ENCODE measurements around the gene CCR6. TPM values are rescaled to one million over a fixed set of nuclear protein-coding genes. Genes with fewer than 3 reads are reported as not detected.

The CCR6 gene
- total RNA-seq, 3 donors from 2014 or later: 0.73 TPM; not detected in 2

DNA sequence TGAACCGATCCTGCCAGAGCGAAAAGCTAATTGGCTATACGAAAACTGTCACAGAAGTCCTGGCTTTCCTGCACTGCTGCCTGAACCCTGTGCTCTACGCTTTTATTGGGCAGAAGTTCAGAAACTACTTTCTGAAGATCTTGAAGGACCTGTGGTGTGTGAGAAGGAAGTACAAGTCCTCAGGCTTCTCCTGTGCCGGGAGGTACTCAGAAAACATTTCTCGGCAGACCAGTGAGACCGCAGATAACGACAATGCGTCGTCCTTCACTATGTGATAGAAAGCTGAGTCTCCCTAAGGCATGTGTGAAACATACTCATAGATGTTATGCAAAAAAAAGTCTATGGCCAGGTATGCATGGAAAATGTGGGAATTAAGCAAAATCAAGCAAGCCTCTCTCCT is 14.2 kb downstream of the CCR6 start:
- no peak for DNase-seq (ENCODE audit: low spot score in 2 of 2)
- no peaks in the 10 kb centered on the region for H3K9me3 ChIP-seq

DNA sequence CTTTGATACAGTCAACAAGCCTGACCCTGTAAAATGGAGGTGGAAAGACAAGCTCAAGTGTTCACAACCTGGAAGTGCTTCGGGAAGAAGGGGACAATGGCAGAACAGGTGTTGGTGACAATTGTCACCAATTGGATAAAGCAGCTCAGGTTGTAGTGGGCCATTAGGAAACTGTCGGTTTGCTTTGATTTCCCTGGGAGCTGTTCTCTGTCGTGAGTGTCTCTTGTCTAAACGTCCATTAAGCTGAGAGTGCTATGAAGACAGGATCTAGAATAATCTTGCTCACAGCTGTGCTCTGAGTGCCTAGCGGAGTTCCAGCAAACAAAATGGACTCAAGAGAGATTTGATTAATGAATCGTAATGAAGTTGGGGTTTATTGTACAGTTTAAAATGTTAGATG is 15.0 kb downstream of the CCR6 start:
- no peaks in the 10 kb centered on the region for H3K9me3 ChIP-seq
- H3K36me3 ChIP-seq: no peaks in the 10 kb centered on the region
- no peak for DNase-seq (ENCODE audit: low spot score in 2 of 2)
- no peak overlapping the region for H3K27ac ChIP-seq
- intact Hi-C loops (cut with DNase I; ENCODE audit: low total_unique reads): no loop called here
- H3K4me1 ChIP-seq: no peaks in the 10 kb centered on the region
- H3K4me3 ChIP-seq: no peak overlapping the region
- no peak for TF ChIP-seq POLR2AphosphoS5 (IDR thresholded peaks at IDR 0.05)
- no peak for TF ChIP-seq POLR2A (IDR thresholded peaks at IDR 0.05)
- TF ChIP-seq, protein P1, sequence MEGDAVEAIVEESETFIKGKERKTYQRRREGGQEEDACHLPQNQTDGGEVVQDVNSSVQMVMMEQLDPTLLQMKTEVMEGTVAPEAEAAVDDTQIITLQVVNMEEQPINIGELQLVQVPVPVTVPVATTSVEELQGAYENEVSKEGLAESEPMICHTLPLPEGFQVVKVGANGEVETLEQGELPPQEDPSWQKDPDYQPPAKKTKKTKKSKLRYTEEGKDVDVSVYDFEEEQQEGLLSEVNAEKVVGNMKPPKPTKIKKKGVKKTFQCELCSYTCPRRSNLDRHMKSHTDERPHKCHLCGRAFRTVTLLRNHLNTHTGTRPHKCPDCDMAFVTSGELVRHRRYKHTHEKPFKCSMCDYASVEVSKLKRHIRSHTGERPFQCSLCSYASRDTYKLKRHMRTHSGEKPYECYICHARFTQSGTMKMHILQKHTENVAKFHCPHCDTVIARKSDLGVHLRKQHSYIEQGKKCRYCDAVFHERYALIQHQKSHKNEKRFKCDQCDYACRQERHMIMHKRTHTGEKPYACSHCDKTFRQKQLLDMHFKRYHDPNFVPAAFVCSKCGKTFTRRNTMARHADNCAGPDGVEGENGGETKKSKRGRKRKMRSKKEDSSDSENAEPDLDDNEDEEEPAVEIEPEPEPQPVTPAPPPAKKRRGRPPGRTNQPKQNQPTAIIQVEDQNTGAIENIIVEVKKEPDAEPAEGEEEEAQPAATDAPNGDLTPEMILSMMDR (IDR thresholded peaks at IDR 0.05): no peak
- H3K27me3 ChIP-seq: no peaks in the 10 kb centered on the region

More for the DNA sequence above, 14.2 kb downstream of the CCR6 start:
- TF ChIP-seq POLR2A (IDR thresholded peaks at IDR 0.05): no peak
- TF ChIP-seq POLR2AphosphoS5 (IDR thresholded peaks at IDR 0.05): no peak
- TF ChIP-seq, protein P1 (IDR thresholded peaks at IDR 0.05): no peak
- H3K4me3 ChIP-seq: no peak overlapping the region
- H3K4me1 ChIP-seq: no peaks in the 10 kb centered on the region
- intact Hi-C loops (cut with DNase I; ENCODE audit: low total_unique reads): no loop called here
- H3K27ac ChIP-seq: no peak overlapping the region
- H3K27me3 ChIP-seq: no peaks in the 10 kb centered on the region
- no peaks in the 10 kb centered on the region for H3K36me3 ChIP-seq

DNA sequence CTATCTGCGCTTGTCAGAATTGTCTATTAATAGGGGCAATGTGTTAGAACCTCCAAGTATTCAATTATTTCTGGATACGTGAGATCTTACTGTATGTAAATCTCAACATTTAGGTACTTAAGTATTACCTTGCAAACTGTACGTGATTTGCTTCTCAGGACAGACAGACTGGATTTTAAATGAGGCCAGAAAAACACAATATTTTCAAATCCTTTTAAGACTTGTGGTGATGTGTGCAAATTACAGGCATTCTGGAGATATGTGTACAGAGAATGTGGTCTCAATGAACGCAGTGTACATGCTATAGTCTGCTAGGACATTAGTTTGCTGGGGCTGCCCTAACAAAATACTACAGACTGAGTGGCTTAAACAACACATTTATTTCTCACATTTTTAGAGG is 16.9 kb downstream of the CCR6 start:
- no peaks in the 10 kb centered on the region for H3K9me3 ChIP-seq
- peaks cover 0 to 8% of the 10 kb centered on the region in 2 donors for H3K27me3 ChIP-seq
- no peaks in the 10 kb centered on the region for H3K4me1 ChIP-seq
- DNase-seq (ENCODE audit: low spot score in 2 of 2): no peak
- no peak overlapping the region for H3K27ac ChIP-seq
- TF ChIP-seq POLR2A (IDR thresholded peaks at IDR 0.05) (no peak), POLR2AphosphoS5 (IDR thresholded peaks at IDR 0.05) (no peak)
- no peak overlapping the region for H3K4me3 ChIP-seq
- intact Hi-C loops (cut with DNase I; ENCODE audit: low total_unique reads): no loop called here
- H3K36me3 ChIP-seq: no peaks in the 10 kb centered on the region

DNA sequence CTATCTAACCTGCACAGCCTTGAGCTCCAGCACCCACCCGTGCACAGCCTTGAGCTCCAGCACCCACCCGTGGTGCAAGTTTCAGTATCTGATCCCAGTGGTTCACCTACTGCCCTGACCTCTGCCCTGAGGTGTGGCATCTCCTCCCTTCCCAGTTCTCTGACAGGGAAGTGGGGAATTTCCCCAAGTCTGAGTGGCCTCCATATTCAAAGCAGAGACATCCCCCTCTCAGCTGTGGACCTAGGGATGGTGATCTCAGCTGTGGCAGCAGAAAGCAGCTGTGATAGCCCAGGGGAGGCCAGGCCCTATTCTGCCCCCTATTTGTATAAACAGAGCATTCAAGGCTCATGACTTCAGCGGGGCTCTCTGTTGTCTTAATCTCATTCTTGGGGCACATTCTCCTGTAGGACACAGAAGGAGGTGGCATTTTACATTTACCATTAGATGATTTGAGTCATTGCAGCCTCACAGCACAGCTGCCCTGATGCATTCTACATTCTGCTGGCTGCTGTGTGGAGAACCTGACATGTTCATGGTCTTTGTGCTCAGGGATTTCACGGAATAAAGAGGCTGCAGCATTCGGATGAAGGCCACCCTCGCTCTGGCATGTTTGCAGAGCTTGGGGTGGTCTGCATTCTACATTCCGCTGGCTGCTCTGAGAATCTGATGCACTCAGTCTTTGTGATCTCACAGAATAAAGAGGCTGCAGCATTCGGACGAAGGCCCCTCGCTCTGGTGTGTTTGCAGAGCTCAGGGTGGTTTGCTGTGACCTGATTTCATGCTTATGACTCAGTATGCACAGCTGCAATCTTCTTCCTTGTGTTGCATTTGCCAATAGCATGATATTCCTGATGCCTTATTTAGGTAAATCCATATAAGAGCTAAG is 17.9 kb downstream of the CCR6 start:
- intact Hi-C loops (cut with DNase I; ENCODE audit: low total_unique reads): no loop called here
- H3K9me3 ChIP-seq: no peaks in the 10 kb centered on the region
- no peak for DNase-seq (ENCODE audit: low spot score in 2 of 2)
- no peak overlapping the region for H3K4me3 ChIP-seq
- no peaks in the 10 kb centered on the region for H3K4me1 ChIP-seq
- TF ChIP-seq, protein P1 (IDR thresholded peaks at IDR 0.05): no peak
- TF ChIP-seq POLR2AphosphoS5 (IDR thresholded peaks at IDR 0.05) (no peak), POLR2A (IDR thresholded peaks at IDR 0.05) (no peak)
- H3K36me3 ChIP-seq: no peaks in the 10 kb centered on the region
- H3K27ac ChIP-seq: no peak overlapping the region
- peaks cover 0 to 17% of the 10 kb centered on the region in 2 donors for H3K27me3 ChIP-seq

DNA sequence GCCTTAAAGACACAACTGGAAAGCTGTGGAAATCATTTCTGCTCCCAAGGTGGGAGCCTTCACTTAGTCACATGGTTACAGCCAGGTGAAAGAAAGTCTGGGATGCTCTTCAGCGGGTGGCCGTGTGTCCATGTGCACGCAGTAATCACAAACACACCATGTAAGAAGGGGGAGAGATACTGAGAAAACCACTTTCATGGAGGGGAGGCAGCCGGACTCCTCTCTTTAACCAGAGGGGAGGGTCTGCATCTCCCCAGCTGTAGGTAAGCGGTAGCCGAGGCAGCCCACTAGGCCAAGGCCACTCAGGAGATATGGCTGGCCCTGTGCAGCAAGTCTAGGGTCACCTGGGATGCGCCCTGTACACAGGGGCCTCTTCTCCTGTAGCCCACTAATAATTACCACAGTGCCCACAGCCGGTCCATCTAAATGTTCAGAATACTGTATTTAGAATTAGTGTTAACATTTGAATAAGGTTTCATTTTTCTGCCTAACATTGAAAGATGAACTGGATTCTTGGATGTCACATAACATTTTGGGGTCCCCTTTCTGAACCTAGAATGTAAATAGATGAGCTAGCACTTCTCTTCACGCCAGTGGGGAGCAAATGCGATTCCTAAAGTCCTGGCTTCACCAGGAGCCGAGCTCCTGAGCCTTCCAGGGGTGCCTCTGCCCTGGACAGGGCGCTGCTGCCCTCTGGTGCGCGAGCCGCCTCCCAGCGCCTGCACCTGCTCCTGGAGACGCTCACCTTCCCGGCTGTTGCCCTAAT is 19.0 kb downstream of the CCR6 start:
- H3K4me1 ChIP-seq: no peaks in the 10 kb centered on the region
- DNase-seq (ENCODE audit: low spot score in 2 of 2): no peak
- H3K27ac ChIP-seq: no peak overlapping the region
- intact Hi-C loops (cut with DNase I; ENCODE audit: low total_unique reads): no loop called here
- no peak overlapping the region for H3K4me3 ChIP-seq
- TF ChIP-seq, protein P1 (IDR thresholded peaks at IDR 0.05): peak in 2 of 3 donors; percentile 64 to 78
- TF ChIP-seq POLR2A (IDR thresholded peaks at IDR 0.05): no peak
- H3K27me3 ChIP-seq: peaks cover 0 to 23% of the 10 kb centered on the region in 2 donors
- no peaks in the 10 kb centered on the region for H3K36me3 ChIP-seq
- no peaks in the 10 kb centered on the region for H3K9me3 ChIP-seq

All from breast epithelium (tissue), 4 donors.